Stromal cell of bone marrow (primary cell): Measurements from ENCODE around the gene RARRES2.

Experiments
- DNase-seq: peaks from one replicate; pipeline ENCODE4 v3.0.0-alpha.2; 2012; ENCODE audit warnings: low read depth

The RARRES2 gene

DNA sequence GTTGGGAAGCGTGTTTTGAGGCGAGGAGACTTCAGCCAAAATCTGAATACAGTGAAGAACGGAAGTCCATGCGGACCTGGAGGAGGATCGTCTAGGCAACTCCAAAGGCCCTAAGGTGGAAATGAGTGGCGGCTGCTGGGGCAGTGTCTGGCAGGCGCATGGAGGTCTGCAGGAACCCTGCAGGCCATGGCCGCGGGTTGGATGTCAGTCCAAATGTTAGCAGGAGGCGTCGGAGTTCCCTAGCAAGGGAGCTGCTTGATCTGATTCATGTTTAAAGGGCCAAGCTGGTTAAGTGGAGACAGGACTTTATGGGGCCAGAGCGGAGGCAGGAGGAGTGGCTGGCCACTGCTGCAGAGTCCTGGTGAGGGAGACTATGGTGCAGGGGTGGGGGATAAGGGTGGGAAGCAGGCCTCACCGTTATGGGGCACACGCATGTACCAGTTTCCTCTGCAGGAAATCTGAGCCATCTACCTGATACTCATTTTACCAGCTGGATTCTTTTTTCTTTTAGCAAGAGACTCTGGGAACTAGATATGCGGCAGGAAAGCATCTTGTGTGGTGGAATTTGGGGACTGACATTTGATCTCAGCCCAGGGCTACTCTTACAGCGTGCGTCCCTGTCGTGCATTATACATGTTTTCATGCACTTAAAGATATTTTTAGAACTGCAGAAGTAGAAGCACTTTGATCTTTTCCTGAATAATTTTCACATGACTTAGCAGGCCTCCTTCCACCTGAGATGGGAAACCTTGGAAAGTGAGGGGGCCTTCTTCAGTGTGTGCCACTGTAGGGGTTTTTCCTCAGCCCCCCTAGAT is 20.6 kb upstream of the RARRES2 start:
- no peak for DNase-seq

DNA sequence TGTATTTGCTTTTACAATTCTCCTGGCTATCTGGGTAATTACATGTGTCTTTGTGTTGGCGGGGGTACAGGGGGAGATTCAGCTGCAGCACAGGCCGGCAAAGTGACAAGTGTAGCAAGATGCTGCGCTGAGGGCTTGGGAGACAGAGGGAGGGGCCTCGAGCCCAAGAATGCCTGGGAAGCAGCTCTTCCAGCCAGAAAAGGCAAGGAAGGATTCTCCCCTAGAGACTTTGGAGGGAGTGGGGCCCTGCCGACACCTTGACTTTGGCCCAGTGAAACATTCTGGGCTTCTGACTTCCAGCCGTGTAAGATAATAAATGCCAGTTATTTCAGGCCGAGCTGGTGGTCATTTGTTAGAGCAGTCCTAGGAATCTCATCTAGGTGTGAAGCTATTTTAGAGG is 20.0 kb upstream of the RARRES2 start:
- DNase-seq = no peak

DNA sequence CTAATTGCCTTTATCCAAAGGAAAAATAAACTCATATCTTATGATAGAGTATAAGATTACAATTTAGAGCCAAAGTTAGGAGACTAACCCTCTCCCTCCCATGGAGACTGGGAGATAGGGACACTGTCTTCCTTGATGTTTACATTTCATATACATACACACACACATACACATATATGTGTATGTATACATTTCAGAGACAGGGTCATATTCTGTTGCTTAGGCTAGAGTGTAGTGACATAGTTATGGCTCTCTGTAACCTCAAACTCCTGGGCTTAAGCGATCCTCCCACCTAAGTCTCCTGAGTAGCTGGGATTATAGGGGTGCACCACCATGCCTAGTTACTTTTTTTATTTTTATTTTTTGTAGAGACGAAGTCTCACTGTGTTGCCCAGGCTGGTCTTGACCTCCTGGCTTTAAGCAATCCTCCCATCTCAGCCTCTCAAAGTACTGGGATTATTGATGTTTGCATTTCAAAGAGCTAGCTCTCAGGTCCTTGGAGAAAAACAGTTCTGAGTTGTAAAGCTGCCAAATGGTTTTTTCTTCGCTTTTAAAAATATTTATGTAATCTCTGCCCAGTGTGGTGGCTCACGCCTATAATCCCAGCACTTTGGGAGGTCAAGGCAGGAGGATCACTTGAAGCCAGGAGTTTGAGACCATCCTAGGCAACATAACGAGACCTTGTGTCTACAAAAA is 19.1 kb upstream of the RARRES2 start:
- DNase-seq = no peak

DNA sequence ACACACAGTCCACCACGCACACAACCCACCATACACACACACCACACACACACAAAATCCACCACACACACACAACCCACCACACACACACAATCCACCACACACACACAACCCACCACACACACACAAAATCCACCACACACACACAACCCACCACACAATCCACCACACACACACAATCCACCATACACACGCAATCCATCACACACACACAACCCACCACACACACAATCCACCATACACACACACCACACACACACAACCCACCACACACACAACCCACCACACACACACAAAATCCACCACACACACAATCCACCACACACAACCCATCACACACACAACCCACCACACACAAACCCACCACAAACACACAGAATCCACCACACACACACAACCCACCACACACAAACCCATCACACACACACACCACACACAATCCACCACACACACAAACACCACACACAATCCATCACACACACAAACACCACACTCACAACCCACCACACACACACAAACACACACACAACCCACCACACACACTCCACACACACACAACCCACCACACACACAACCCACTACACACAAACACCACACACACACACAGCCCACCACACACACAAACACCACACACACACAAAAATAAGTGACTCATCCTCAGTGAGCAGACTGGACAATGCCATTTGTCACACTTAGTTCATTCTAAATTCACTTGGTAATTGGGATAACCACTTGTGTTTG is 18.4 kb upstream of the RARRES2 start:
- DNase-seq = no peak

DNA sequence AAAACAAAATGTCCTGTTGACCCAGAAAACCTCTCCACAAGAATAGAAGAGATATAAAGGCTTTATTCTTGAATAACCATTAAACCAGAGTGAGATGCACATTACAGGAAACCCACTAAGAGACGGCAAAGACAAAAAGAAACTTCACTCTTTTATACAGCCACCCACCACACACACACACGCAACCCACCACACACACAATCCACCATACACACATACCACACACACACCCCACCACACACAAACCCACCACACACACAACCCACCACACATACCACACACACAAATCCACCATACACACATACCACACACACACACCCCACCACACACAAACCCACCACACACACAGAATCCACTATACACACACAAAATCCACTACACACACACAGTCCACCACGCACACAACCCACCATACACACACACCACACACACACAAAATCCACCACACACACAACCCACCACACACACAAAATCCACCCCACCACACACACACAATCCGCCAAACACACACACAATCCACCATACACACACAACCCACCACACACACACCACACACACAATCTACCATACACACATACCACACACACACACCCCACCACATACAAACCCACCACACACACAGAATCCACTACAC is 17.7 kb upstream of the RARRES2 start:
- no peak for DNase-seq

DNA sequence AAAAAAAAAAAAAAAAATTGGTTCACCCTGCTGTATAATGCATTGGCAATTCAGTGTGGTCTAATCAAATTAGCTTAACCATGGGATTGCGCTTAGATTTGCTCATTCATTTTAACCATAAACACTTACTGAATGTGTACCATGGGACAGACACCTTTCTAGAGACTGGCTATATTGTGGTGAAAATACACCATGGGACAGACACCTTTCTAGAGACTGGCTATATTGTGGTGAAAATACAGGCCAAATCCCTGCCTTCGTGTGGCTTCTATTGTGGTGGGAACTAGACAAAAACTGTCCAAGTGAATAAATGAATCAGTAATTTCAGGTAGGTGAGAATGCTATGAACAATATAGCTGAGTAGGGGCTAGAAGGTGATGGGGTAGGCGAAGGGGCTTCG is 17.0 kb upstream of the RARRES2 start:
- DNase-seq = no peak

DNA sequence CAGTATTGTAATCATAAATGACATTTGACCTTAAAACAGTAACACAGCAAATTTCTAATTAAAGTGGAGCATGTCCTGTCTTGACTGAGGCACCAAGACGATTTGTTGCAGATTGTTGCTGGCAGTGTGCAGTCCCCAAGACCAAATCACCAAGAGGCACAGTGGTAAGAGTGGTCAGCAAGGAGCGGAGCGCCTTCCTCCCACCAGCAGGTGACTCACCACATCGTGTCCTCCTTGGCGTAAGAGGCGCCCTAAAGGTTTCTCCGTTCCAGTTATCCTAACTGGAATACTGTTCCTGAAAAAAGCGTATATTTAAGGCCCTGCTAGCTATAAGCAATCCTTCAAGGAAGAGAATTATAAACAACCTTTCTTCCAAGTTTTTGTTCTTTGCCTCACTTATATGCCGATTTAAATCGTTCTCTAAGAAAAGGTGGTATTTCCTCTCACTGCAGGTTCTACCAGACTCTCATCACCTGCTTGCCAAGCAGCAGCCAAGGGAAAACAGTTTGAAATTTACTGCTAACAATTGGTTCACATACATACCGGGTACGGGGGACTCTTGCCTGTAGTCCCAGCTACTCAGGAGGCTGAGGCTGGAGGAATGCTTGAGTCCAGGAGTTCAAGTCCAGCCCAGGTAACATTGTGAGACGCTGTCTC is 16.5 kb upstream of the RARRES2 start:
- DNase-seq = no peak

DNA sequence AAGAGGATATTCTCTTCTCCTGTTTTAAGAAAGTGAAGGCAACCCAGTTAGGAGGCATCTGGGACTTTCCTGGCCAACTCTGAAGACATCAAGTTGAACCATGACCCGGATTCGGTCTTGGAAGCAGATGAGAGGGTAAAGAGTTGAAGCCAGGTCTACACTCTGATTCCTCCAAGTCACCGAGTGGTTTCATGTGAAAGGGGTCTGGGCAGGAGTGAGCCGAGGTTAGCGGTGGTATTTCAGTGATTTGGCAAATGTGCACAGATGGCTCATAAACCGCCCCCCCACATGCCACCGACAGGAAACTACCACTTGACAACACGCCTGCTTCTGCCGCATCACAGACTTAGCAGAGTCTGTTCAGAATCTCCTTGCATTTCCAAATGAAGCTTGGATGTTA is 15.8 kb upstream of the RARRES2 start:
- no peak for DNase-seq

DNA sequence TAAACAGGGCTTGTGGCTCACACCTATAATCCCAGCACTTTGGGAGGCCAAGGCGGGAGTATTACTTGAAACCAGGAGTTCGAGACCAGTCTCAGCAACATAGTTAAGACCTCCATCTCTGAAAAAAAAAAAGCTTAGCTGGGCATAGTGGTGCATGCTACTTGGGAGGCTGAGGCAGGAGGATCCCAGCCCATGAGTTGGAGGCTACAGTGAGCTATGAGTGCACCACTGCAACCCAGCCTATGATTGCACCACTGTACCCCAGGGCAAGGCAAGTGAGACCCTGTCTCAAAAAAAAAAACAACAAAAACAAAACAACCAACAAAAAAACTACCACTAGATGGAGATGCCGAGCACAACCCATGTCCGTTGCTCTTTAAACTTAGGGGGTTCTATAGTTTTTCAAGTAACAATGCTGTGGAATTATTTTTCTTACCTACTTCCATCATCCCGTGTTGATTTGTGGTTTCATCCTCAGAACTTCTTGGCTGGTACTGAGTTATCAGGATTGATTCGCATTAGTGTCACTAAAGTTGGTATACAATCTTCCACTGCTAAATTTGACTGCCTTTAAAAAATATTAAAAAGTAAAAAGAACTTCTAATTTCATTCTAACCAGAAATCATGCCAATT is 15.0 kb upstream of the RARRES2 start:
- DNase-seq = no peak

DNA sequence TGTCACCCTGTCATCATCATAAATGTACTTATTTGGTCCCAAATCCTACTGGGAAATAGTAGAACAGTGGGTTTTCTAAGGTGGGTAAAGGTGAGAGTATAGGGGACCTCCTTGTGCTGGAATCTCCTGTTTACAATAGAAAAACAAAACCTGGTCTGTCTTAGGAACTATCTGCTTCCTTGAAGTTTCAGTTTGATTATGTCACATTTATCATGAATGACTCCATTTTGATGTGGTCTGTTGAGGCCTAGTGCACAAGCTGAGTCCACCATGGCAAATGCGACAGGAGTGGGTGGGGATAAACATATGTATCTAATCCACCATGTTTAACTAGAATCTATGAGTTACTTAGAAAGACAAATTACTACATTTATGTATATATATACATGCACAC is 14.2 kb upstream of the RARRES2 start:
- DNase-seq = no peak

DNA sequence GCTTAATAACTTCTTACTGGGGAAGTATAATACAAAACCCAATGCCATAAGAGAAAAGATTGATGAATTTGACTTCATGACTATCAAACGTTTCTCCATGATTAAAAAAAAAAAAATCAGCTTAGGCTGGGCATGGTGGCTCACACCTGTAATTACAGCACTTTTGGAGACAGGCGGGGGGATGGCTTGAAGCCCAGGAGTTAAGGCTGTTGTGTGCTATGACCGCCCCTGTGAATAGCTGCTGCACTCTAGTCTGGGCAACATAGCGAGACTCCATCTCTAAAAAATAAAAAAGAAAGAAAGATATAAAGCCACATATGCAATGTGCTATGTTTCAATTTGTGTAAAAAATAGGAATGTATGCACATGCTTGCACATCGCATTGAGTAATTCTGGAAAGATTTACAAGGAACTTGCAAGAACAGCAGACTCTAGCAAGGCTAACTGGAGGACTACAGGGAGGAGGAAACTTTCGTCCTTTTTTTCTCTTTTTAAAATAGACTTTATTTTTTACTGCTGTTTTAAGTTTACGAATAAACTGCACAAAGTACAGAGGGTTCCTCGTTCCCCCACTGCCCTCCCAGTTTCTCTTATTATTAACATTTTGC is 10.3 kb upstream of the RARRES2 start:
- no peak for DNase-seq

DNA sequence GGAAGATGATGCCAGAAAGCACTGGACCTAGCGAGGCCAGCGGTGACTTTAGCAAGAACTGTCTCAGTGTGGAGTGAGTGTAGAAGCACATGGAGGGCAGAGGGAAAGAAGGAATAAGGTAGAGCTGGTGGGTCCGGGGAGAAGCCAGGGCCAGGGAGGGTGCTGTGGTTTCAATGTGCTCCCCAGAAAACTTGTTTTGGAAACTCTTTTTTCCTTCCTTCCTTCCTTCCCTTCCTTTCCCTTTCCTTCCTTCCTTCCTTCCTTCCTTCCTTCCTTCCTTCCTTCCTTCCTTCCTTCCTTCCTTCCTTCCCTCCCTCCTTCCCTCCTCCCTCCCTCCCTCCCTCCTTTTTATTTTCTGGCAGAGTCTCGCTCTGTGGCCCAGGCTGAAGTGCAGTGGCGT is 5.5 kb upstream of the RARRES2 start:
- DNase-seq = no peak

DNA sequence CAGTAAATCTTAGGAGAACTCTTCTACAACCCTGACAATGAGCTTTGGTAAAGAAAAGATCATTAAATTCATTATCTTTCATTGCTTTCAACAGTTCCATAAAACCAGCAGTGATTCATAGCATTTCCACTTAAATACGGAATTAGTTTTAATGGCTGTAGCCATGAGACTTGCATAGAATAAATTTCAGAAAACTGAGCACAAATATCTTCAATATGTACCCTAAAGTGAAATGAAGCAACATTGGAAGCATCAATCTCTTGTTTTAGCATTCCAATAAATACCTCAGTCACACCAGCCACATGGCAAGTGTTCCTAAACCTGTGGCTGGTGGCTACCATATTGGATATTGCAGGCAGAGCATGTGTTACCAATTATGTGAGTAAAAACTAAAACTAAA is 3.6 kb upstream of the RARRES2 start:
- no peak for DNase-seq

DNA sequence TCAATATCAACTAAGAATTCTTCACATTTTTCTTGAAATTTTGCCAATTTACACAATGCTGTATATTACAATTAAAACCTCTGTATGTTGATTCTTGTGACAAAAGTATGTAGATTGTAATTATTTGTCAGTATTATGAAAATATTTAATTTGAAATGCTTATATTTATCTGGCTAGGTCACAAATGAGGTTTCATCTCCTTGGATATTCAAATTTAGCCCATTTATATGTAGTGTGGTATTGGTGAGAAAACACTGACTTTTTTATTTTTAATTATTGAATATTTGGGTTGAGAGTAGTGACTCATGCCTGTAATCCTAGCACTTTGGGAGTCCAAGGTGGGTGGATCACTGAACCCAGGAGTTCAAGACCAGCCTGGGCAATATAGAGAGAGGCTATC is 2.9 kb upstream of the RARRES2 start:
- DNase-seq = no peak

DNA sequence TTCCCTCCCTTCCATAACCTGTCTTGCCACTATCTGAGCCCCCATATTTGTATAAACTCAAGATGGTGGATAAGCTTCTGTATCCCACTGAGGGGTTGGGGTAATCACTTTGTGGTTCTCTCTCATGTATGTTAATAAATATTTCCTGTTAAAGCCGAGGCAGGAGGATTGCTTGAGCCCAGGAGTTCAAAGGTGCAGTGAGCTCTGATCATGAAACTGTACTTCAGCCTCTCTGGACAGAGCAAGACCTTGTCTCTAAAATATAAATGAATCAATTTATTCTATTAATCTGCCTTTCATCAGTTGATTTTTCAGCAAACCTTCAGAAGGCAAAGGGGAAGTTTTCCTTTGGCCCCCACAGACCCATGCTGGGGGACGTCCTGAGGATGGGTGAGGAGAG is 1.8 kb upstream of the RARRES2 start:
- no peak for DNase-seq

DNA sequence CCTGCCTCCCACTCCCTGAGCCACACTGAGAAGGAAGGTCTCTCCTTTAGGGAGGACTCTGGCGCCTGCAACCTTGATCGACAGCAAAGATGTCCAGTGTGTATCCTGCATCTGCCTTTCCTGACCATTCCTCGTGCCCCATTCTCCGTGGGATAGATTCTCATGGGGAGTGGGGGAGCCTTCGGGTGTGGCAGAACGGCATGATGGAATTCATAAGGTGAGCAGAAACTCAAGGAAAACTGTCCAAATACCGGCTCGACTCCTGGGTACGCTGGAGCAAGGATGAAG is 636 bp upstream of the RARRES2 start:
- DNase-seq = no peak

DNA sequence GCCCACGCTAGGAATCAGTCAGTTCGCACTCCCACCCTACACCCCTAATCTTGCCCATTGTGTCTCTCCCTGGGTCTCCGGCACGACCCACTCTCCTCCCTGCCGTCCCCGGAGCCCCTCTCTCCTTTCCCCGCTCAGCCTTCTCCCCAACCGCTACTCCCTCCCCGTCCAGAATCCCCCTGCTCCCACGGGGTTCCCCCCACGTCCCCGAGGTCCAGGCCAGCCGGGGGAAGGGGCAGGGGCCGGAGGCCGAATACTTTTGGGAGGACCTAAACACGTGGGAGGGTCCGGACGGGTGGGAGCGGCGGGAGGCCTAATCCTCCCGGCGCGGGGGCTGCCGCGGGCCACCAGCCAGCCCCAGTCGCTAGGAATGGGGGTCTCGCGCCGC is 560 bp downstream of the RARRES2 start:
- no peak for DNase-seq

DNA sequence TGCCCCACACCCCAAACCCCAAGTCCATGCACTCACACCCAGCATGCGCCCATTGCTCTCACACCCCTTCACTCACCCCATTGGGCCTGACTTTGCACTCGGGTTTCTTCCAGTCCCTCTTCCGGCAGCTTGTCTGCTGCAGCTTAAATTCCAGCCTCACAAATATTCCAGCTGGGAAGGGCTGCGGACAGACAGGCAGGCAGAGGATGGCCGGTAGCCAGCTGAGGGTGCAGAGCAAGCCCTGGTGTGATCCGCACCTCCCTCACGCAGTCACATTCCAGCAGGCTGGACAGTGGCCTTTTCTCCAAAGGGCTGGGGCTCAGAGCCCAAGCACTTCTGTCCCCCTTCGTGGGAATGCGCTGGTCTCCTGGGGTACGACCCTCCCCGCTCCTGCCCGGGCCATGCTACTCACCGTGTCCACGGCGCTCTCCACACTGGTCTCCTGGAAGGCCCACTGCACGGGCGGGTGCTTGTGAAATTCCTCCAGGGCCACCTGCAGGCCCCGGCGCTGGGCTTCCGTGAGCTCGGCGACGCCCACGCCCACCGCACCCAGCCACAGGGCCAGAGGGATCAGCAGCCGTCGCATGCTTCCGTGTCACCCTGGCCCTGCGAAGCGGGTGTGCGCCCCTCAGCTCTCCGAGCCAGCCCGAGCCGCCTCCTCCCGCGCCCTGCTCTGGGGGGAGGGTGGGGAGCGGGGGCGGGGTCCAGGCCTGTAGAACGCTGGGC is 1.2 kb downstream of the RARRES2 start:
- no peak for DNase-seq

DNA sequence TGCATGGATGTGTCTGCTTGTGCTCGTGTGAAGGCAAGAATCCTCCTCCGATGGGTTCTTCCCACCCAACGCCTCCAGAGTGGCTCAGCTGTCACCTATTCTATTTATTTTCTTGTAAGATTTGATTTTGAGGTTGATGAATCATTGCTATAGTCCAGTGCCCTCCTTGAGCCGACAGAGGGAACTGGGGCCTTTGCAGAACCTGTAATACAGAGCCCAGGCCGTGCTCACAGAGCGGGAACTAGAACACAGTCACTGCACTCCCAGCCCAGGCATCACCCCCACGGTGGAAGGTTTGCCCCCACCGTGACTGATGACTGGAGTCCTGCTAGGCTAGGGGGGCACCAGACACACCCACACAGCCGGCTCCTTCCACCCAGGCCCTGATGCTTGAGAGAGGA is 2.0 kb downstream of the RARRES2 start:
- no peak for DNase-seq

DNA sequence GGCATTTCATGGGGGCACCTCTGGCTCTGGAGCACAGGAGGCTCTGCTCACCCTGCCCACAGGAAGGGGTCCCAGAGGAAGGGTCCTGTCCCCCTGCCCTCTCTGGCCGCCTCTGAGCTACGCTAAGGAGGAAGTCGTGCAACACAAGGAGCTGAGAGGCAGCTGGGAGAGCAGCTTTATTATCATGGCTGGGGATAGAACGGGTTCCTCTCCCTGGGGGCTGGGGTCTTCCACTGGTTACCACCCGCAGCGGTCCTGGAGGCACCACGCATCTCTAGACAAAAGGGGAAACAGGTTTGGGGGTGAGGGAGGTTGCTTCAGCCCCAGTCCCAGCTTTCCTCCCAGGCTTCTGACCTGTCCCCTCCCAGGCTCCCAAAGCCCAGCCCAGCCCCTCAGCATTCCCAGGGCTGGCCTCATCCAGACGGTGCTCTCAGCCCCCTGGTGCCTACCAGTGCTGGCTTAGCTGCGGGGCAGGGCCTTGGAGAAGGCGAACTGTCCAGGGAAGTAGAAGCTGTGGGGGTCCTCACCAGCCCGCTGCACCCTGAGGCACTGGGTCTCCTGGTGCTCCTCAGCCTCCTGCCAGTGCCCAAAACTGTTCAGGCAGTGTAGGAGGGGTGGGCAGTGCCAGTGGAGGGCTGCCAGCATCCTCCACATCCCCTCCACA is 3.1 kb downstream of the RARRES2 start:
- no peak for DNase-seq
